GM19395 (cell line): ENCODE data around the gene FHDC1.

Experiments used
- ATAC-seq: cut with Tn5 transposase; IDR thresholded peaks from one replicate; pipeline ENCODE4 v1.9.1; 2021; ENCODE audit warnings: mild to moderate bottlenecking, moderate library complexity; ENCODE audit not compliant: unreplicated experiment

FHDC1 gene

GRCh38 chr4:152956650-152957436 lies 20.7 kb downstream of the FHDC1 start:
- no peak for ATAC-seq

GRCh38 chr4:152957437-152958171 lies 21.5 kb downstream of the FHDC1 start:
- no peak for ATAC-seq

GRCh38 chr4:152959080-152959479 lies 23.0 kb downstream of the FHDC1 start:
- no peak for ATAC-seq

- no peak for ATAC-seq
Measured at GRCh38 chr4:152960082-152960481, 24.0 kb downstream of the FHDC1 start.

- no peak for ATAC-seq
Measured at GRCh38 chr4:152961014-152961772, 25.1 kb downstream of the FHDC1 start.

- no peak for ATAC-seq
Measured at GRCh38 chr4:152961773-152962115, 25.6 kb downstream of the FHDC1 start.

- no peak for ATAC-seq
Measured at GRCh38 chr4:152962150-152962549, 26.0 kb downstream of the FHDC1 start.

GRCh38 chr4:152964335-152964734 lies 28.2 kb downstream of the FHDC1 start:
- no peak for ATAC-seq

GRCh38 chr4:152965611-152966010 lies 29.5 kb downstream of the FHDC1 start:
- ATAC-seq = no peak

- no peak for ATAC-seq
Measured at GRCh38 chr4:152967907-152968306, 31.8 kb downstream of the FHDC1 start.

- no peak for ATAC-seq
Measured at GRCh38 chr4:152968806-152969394, 32.8 kb downstream of the FHDC1 start.

- ATAC-seq = no peak
Measured at GRCh38 chr4:152970102-152970820, 34.1 kb downstream of the FHDC1 start.

GRCh38 chr4:152971053-152971452 lies 34.9 kb downstream of the FHDC1 start:
- no peak for ATAC-seq

- ATAC-seq = no peak
Measured at GRCh38 chr4:152972821-152973628, 36.9 kb downstream of the FHDC1 start.

- no peak for ATAC-seq
Measured at GRCh38 chr4:152973629-152974467, 37.7 kb downstream of the FHDC1 start.

GRCh38 chr4:152974468-152975379 lies 38.6 kb downstream of the FHDC1 start:
- ATAC-seq = no peak

- ATAC-seq = no peak
Measured at GRCh38 chr4:152975380-152976211, 39.5 kb downstream of the FHDC1 start.
